Brain microvascular endothelial cell (primary cell): ENCODE measurements around the gene ABCC9.

ENCODE experiments used
- DNase-seq: peaks from one replicate; pipeline ENCODE4 v3.0.0-alpha.2; 2020
- H3K27ac ChIP-seq: fragments of 250-450 bp; sonication (Bioruptor Pico); 2 replicates; pipeline ENCODE4 v1.5.1; 2020; ENCODE audit warnings: mild to moderate bottlenecking, moderate library complexity
- H3K27me3 ChIP-seq: fragments of 250-450 bp; sonication (Bioruptor Pico); replicated peaks from 2 replicates; pipeline ENCODE4 v1.5.1; 2020; ENCODE audit warnings: mild to moderate bottlenecking
- H3K36me3 ChIP-seq: fragments of 250-450 bp; sonication (Bioruptor Pico); replicated peaks from 2 replicates; pipeline ENCODE4 v1.5.1; 2020; ENCODE audit warnings: mild to moderate bottlenecking
- H3K4me3 ChIP-seq: 2 replicates; pipeline ENCODE4 v1.5.1; 2011; ENCODE audit warnings: low read depth, mild to moderate bottlenecking, control low read depth, low read length, moderate library complexity
- in situ Hi-C: cut with HindIII; loops from 2 replicates; pipeline ENCODE4 v1.10.0; 2017; ENCODE audit warnings: low sequenced_read_pairs, low pct_ligation_motif_present
- TF ChIP-seq, protein P1 (sequence below): IDR thresholded peaks from 2 replicates; pipeline ENCODE4 v1.5.1; 2011; ENCODE audit warnings: low read depth, mild to moderate bottlenecking, moderate library complexity, low read length, control low read depth, inconsistent platforms; ENCODE audit errors: missing control alignments

The ABCC9 gene

DNA sequence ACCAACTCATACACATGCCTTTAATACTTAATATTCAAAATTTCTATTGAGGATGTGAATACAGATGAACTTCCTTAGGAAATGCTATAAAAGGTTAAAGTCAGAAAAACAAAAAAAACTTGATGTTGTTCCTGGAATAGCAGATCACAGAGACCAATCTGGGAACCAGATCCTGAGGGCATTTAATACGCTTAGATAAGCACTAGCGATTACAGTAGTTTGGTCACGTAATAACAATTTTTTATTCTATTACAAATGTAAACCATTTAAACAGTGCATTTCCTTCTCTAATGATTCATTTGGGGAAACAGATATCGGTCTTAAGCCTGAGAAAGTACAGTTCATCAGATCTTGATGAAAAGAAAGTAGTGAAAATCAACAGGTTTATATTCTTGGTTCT is 30.8 kb upstream of the ABCC9 start:
- in situ Hi-C loops, result no loop called here

DNA sequence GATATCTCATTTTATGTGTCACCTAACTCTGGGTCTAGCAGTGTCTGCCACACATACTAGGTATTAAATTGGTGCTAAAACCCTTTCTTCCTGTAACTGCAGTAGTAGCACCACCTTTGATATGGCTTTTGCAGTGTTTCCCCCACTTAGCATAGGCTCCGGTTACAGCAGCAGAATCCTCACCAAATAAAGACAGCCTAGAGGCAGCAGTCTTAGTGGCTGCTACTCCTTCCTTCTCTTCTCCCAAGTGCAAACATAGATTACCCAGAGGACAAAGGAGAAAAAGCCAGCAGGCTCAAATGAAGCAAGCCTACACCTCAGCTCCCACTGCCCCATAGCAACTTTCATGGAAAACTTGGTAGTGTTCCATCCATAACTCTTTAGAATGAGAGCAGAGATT is 30.1 kb upstream of the ABCC9 start:
- no peaks in the 10 kb centered on the region for H3K27me3 ChIP-seq
- H3K36me3 ChIP-seq, result no peaks in the 10 kb centered on the region
- no peak overlapping the region for H3K27ac ChIP-seq
- TF ChIP-seq, protein P1, sequence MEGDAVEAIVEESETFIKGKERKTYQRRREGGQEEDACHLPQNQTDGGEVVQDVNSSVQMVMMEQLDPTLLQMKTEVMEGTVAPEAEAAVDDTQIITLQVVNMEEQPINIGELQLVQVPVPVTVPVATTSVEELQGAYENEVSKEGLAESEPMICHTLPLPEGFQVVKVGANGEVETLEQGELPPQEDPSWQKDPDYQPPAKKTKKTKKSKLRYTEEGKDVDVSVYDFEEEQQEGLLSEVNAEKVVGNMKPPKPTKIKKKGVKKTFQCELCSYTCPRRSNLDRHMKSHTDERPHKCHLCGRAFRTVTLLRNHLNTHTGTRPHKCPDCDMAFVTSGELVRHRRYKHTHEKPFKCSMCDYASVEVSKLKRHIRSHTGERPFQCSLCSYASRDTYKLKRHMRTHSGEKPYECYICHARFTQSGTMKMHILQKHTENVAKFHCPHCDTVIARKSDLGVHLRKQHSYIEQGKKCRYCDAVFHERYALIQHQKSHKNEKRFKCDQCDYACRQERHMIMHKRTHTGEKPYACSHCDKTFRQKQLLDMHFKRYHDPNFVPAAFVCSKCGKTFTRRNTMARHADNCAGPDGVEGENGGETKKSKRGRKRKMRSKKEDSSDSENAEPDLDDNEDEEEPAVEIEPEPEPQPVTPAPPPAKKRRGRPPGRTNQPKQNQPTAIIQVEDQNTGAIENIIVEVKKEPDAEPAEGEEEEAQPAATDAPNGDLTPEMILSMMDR, result no peak
- no peak overlapping the region for H3K4me3 ChIP-seq
- in situ Hi-C loops, result no loop called here
- no peak for DNase-seq

More for the DNA sequence above, 30.8 kb upstream of the ABCC9 start:
- no peak for DNase-seq
- Histone ChIP-seq H3K36me3 (no peaks in the 10 kb centered on the region), H3K4me3 (no peak overlapping the region), H3K27ac (no peak overlapping the region), H3K27me3 (no peaks in the 10 kb centered on the region)
- TF ChIP-seq, protein P1, result no peak

DNA sequence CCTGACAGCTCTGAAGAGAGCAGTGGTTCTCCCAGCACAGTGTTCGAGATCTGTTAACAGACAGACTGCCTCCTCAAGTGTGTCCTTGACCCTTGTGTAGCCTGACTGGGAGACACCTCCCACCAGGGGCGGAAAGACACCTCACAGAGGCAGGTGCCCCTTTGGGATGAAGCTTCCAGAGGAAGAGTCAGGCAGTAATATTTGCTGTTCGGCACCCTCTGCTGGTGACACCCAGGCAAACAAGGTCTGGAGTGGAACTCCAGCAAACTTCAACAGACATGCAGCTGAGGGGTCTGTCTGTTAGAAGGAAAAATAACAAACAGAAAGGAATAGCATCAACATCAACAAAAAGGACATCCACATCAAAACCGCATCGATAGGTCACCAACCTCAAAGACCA is 21.6 kb upstream of the ABCC9 start:
- in situ Hi-C loops, result no loop called here
- H3K27ac ChIP-seq, result no peak overlapping the region

DNA sequence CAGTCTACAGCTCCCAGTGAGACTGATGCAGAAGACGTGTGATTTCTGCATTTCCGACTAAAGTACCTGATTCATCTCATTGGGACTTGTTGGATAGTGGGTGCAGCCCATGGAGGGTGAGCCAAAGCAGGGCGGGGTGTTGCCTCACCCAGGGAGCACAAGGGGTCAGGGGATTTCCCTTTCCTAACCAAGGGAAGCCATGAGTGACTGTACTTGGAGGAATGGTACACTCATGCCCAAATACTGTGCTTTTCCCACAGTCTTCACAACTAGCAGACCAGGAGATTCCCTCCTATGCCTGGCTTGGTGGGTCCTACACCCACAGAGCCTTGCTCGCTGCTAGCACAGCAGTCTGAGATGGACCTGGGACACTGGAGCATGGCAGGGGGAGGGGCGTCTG is 21.0 kb upstream of the ABCC9 start:
- TF ChIP-seq, protein P1, result no peak
- Histone ChIP-seq H3K27ac (no peak overlapping the region), H3K27me3 (no peaks in the 10 kb centered on the region), H3K36me3 (no peaks in the 10 kb centered on the region), H3K4me3 (no peak overlapping the region)
- DNase-seq, result peak; percentile 68
- in situ Hi-C loops, result no loop called here

More for the DNA sequence above, 21.6 kb upstream of the ABCC9 start:
- DNase-seq, result no peak
- Histone ChIP-seq H3K36me3 (no peaks in the 10 kb centered on the region), H3K4me3 (no peak overlapping the region), H3K27me3 (no peaks in the 10 kb centered on the region)
- TF ChIP-seq, protein P1, result no peak

DNA sequence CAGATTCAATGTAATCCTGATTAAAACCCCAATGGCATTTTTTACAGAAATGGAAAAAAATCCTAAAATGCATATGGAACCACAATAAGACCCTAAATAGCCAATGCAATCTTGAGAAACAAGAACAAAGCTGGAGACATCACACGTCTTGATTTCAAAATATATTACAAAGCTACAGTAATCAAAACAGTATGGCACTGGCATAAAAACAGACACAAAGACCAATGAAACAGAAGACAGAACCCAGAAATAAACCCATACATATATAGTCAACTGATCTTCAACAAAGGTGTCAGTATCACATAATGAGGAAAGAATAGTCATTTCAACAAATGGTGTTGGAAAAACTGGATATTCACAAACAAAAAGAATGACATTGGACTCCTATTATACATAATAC is 9.4 kb upstream of the ABCC9 start:
- no peak overlapping the region for H3K27ac ChIP-seq
- no peak overlapping the region for H3K4me3 ChIP-seq
- in situ Hi-C loops, result no loop called here
- no peaks in the 10 kb centered on the region for H3K27me3 ChIP-seq
- H3K36me3 ChIP-seq, result no peaks in the 10 kb centered on the region
- TF ChIP-seq, protein P1, result no peak
- DNase-seq, result no peak

DNA sequence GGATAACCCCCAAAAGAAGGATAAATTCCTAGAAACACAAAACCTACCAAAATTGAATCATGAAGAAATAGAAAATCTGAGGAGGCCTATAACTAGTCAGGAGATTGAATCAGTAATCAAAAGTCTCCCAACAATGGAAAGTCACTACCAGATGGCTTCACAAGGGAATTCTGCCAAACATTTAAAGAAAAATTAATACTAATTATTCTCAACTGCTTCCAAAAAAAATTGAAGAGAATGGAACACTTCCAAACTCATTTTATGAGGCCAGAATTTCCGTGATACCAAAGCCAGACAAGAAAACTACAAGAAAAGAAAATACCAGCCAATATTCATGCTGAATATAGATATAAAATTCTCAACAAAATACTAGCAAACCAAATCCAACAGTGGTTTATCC is 7.8 kb upstream of the ABCC9 start:
- TF ChIP-seq, protein P1, result no peak
- in situ Hi-C loops, result no loop called here
- no peak overlapping the region for H3K4me3 ChIP-seq
- no peak overlapping the region for H3K27ac ChIP-seq
- no peak for DNase-seq
- H3K27me3 ChIP-seq, result no peaks in the 10 kb centered on the region
- no peaks in the 10 kb centered on the region for H3K36me3 ChIP-seq
